Thoracic aorta (tissue), 2 donors: ENCODE results near the gene PGAP3. TPM values are rescaled to one million over a fixed set of nuclear protein-coding genes. Genes with fewer than 3 reads are reported as not detected.

ENCODE experiments used
- ATAC-seq: fragments of 150-250 bp; one replicate; pipeline ENCODE4 v1.8.0; 2017; ENCODE audit warnings: low read depth; ENCODE audit not compliant: insufficient number of reproducible peaks, low FRiP score
- DNase-seq: peaks from one replicate; pipeline ENCODE4 v3.0.0-alpha.2; 2020; ENCODE audit warnings: low spot score
- H3K27ac ChIP-seq, 2 donors: fragments of 200-600 bp; sonication (generic); 1 replicate in 1 of 2; 2 replicates in 1 of 2; pipeline ENCODE4 v1.5.1; 2016; ENCODE audit warnings: mild to moderate bottlenecking in 2 of 2, moderate library complexity in 2 of 2
- H3K27me3 ChIP-seq: fragments of 200-600 bp; sonication (generic); replicated peaks from 2 replicates; pipeline ENCODE4 v1.6.0; 2016; ENCODE audit warnings: mild to moderate bottlenecking; ENCODE audit not compliant: insufficient read depth
- H3K36me3 ChIP-seq: fragments of 200-600 bp; sonication (generic); one replicate; pipeline ENCODE4 v1.5.1; 2016
- H3K4me1 ChIP-seq, 2 donors: fragments of 200-600 bp; sonication (generic); 1 replicate in 1 of 2; 2 replicates in 1 of 2; pipeline versions ENCODE4 v1.5.1 to v1.6.0; 2016; ENCODE audit warnings: low read depth in 2 of 2, mild to moderate bottlenecking in 1 of 2; ENCODE audit not compliant: control insufficient read depth in 1 of 2
- H3K4me3 ChIP-seq: fragments of 200-600 bp; sonication (generic); 2 replicates; pipeline ENCODE4 v1.5.1; 2016; ENCODE audit warnings: mild to moderate bottlenecking
- H3K9me3 ChIP-seq: fragments of 200-600 bp; sonication (generic); 2 replicates; pipeline ENCODE4 v1.5.1; 2016
- CTCF ChIP-seq: fragments of 200-600 bp; sonication (generic); IDR thresholded peaks from one replicate; pipeline ENCODE4 v1.5.1; 2019; ENCODE audit warnings: antibody characterized with exemption
- total RNA-seq, 2 donors: library from RNA; depleted of rRNA; stranded (reverse); fragments of >200 nt; gene quantifications; one replicate each; pipeline versions ENCODE4 v1.1.0 to v1.2.3, GENCODE V29; 2016

The PGAP3 gene
- total RNA-seq, 2 donors from 2014 or later: 19.9 to 27.2 TPM

- H3K9me3 ChIP-seq: no peaks in the 10 kb centered on the region
- no peaks in the 10 kb centered on the region for H3K27me3 ChIP-seq
- peaks cover 4% of the 10 kb centered on the region for H3K36me3 ChIP-seq
- TF ChIP-seq CTCF: peak; percentile 79
- H3K27ac ChIP-seq: no peak overlapping the region
- no peak overlapping the region for H3K4me3 ChIP-seq
- ATAC-seq: no peak
- no peaks in the 10 kb centered on the region for H3K4me1 ChIP-seq
- no peak for DNase-seq
These were observed 34.1 kb downstream of the PGAP3 start for GRCh38 chr17:39653662-39654331.

DNA sequence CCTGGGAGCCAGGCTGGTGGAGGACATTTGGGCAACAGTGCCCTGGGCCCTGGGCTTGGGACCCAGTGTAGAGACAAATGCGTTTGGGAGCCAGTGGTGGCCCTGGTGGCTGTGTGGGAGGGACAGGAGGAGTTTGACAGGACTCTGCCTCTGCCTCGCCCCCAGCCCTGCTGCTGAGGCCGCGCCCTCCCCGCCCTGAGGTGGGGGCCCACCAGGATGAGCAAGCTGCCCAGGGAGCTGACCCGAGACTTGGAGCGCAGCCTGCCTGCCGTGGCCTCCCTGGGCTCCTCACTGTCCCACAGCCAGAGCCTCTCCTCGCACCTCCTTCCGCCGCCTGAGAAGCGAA is 34.6 kb downstream of the PGAP3 start:
- TF ChIP-seq CTCF: no peak
- DNase-seq (no peak), ATAC-seq (no peak)
- Histone ChIP-seq H3K27me3 (no peaks in the 10 kb centered on the region), H3K9me3 (no peaks in the 10 kb centered on the region), H3K4me3 (no peak overlapping the region), H3K4me1 (no peaks in the 10 kb centered on the region), H3K36me3 (peaks cover 3% of the 10 kb centered on the region), H3K27ac (no peak overlapping the region)

DNA sequence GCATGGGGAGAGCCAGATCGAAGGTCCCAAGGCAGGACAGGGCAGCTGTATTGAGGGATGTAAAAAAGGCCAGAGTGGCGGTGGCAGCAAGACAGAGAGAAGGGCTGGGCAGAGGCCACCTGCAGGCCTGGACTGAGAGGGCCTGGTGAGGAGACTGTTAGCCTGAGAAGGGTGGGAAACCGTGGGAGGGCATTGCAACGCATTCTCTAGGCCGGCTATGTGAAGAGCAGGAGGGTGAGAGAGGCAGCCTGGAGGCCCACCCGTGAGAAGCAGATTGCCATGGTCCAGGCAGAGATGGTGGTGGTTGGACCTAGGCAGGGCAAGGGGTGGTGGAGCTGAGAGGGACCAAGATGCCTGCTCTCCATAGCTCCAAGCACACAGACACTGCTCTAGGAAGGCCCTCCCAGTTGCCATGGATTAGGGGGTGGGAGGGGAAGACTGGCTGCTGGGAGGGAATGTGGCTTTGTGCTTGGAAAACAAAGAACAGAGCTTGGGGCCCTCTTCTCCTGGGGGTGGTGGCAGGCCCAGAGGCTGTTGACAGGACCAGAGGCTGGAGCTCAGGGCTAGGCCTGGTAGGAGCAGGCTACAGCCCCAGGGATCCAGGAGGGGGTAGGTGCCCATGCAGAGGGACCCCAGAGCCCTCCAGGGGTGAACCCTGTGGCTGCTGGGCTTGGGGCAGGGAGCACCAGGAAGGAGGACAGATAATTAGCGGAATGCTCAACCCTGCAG is 35.1 kb downstream of the PGAP3 start:
- DNase-seq (no peak), ATAC-seq (no peak)
- no peak overlapping the region for H3K27ac ChIP-seq
- no peaks in the 10 kb centered on the region for H3K27me3 ChIP-seq
- H3K9me3 ChIP-seq: no peaks in the 10 kb centered on the region
- no peak for TF ChIP-seq CTCF
- H3K36me3 ChIP-seq: peaks cover 2% of the 10 kb centered on the region
- H3K4me1 ChIP-seq: no peaks in the 10 kb centered on the region
- H3K4me3 ChIP-seq: no peak overlapping the region

DNA sequence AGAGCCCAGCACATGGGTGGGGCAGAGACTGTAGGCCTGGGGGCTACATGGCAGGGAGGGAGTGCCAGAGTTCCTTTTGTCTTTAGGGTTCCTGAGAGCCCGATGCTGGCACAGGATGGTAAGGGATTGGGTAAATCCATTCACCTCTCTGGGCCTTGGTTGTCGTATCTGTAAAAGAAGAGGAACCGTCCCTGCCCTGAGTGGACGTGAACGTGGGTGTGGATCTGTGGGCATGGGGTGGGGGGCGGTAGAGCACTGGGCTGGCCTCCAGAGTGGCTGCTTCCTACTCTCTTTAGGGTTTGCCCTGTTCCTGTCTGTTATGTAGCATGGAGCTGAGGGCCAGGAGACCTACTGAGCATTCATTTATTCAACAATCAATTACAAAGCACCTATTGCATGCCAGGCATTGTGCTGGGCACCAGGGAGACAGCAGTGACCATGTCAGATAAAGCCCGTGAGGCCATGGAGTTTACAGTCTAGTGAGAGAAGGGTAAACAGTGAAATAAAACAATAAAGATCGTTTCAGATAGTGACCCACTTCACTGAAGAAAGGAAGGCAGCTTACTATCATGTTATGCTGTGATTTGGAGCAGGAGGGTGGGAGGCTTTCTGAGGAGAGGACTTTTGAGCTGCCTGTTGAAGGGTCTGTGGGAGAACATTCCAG is 35.8 kb downstream of the PGAP3 start:
- H3K36me3 ChIP-seq: peaks cover 2% of the 10 kb centered on the region
- no peak for TF ChIP-seq CTCF
- ATAC-seq: no peak
- H3K27ac ChIP-seq: no peak overlapping the region
- DNase-seq: no peak
- no peak overlapping the region for H3K4me3 ChIP-seq
- H3K4me1 ChIP-seq: no peaks in the 10 kb centered on the region
- H3K9me3 ChIP-seq: no peaks in the 10 kb centered on the region
- no peaks in the 10 kb centered on the region for H3K27me3 ChIP-seq

GRCh38 chr17:39650121-39650579 is 37.7 kb downstream of the PGAP3 start:
- no peak for ATAC-seq
- TF ChIP-seq CTCF: no peak
- no peak for DNase-seq
- Histone ChIP-seq H3K36me3 (peaks cover 2% of the 10 kb centered on the region), H3K27me3 (no peaks in the 10 kb centered on the region), H3K27ac (no peak overlapping the region), H3K4me1 (no peaks in the 10 kb centered on the region), H3K9me3 (no peaks in the 10 kb centered on the region), H3K4me3 (no peak overlapping the region)
